Fibroblast of lung (primary cell): ENCODE results near the gene ATG12. TPM values are rescaled to one million over a fixed set of nuclear protein-coding genes. Genes with fewer than 3 reads are reported as not detected.

Source experiments
- DNase-seq, 2 donors: peaks; one replicate each; pipeline versions ENCODE4 v3.0.0 to v3.0.0-alpha.2; 2010; ENCODE audit warnings: low read depth in 2 of 2
- H2AFZ ChIP-seq: 2 replicates; pipeline ENCODE4 v1.5.1; 2012; ENCODE audit warnings: low read length, control low read depth, inconsistent platforms
- H3K27ac ChIP-seq: 2 replicates; pipeline ENCODE4 v1.5.1; 2011; ENCODE audit warnings: low read length, control low read depth; ENCODE audit not compliant: insufficient read depth
- H3K27me3 ChIP-seq: 2 replicates; pipeline ENCODE4 v1.5.1; 2011; ENCODE audit warnings: mild to moderate bottlenecking, low read length; ENCODE audit not compliant: control insufficient read depth, insufficient read depth
- H3K36me3 ChIP-seq: 2 replicates; pipeline ENCODE4 v1.5.1; 2011; ENCODE audit warnings: low read length; ENCODE audit not compliant: control insufficient read depth, insufficient read depth
- H3K4me1 ChIP-seq: 2 replicates; pipeline ENCODE4 v1.5.1; 2011; ENCODE audit warnings: low read length; ENCODE audit not compliant: control insufficient read depth, insufficient read depth; ENCODE audit errors: extremely low read depth
- H3K4me2 ChIP-seq: 2 replicates; pipeline ENCODE4 v1.5.1; 2011; ENCODE audit warnings: low read length, control low read depth; ENCODE audit not compliant: insufficient read depth; ENCODE audit errors: extremely low read depth
- H3K4me3 ChIP-seq, 4 experiments: fragments of 200-600 bp in 1 of 4; sonication (generic) in 1 of 4; replicated peaks in 1 of 4; 2 replicates each; pipeline ENCODE4 v1.5.1; 2011 to 2016; ENCODE audit warnings: low read length in 4 of 4, low read depth in 3 of 4, mild to moderate bottlenecking in 3 of 4, control low read depth in 2 of 4, inconsistent platforms in 1 of 4, mixed read lengths in 1 of 4; ENCODE audit not compliant: insufficient read depth in 1 of 4; ENCODE audit errors: control extremely low read depth in 1 of 4
- H3K79me2 ChIP-seq: 2 replicates; pipeline ENCODE4 v1.5.1; 2012; ENCODE audit warnings: mild to moderate bottlenecking, low read length, inconsistent platforms; ENCODE audit not compliant: control insufficient read depth, insufficient read depth
- H3K9ac ChIP-seq: 2 replicates; pipeline ENCODE4 v1.5.1; 2011; ENCODE audit warnings: mild to moderate bottlenecking, low read length, control low read depth; ENCODE audit not compliant: insufficient read depth
- H3K9me3 ChIP-seq: 2 replicates; pipeline ENCODE4 v1.5.1; 2012; ENCODE audit warnings: low read depth, low read length; ENCODE audit not compliant: control insufficient read depth, insufficient read depth
- H4K20me1 ChIP-seq: 2 replicates; pipeline ENCODE4 v1.5.1; 2011; ENCODE audit warnings: low read length; ENCODE audit not compliant: control insufficient read depth, insufficient read depth; ENCODE audit errors: extremely low read depth
- CTCF ChIP-seq, 2 donors: IDR thresholded peaks in 1 of 2; conservative IDR thresholded peaks in 1 of 2; 1 replicate in 1 of 2; 2 replicates in 1 of 2; pipeline ENCODE4 v1.5.1; 2011 to 2012; ENCODE audit warnings: low read length in 2 of 2, control low read depth in 1 of 2, inconsistent platforms in 1 of 2, low read depth in 1 of 2, mild to moderate bottlenecking in 1 of 2
- EZH2 ChIP-seq: IDR thresholded peaks from 2 replicates; pipeline ENCODE4 v1.5.1; 2012; ENCODE audit warnings: low read length, control low read depth, mild to moderate bottlenecking; ENCODE audit errors: missing control alignments
- polyA plus RNA-seq, 2 donors: library from polyadenylated mRNA; depleted of rRNA in 1 of 2; stranded (reverse) in 1 of 2; unstranded in 1 of 2; fragments of >200 nt; gene quantifications; 2 replicates each; pipeline ENCODE4 v1.2.1, GENCODE V29; 2011 to 2012; ENCODE audit warnings: missing spikeins in 1 of 2
- total RNA-seq: library from RNA; depleted of rRNA; stranded (reverse); fragments of >200 nt; gene quantifications from 2 replicates; pipeline ENCODE4 v1.2.1, GENCODE V29; 2014

Gene ATG12
- total and polyA plus RNA-seq, 2 donors (not counting 1 experiment from before 2014, with no cell fraction given): 38.8 to 117 TPM

DNA sequence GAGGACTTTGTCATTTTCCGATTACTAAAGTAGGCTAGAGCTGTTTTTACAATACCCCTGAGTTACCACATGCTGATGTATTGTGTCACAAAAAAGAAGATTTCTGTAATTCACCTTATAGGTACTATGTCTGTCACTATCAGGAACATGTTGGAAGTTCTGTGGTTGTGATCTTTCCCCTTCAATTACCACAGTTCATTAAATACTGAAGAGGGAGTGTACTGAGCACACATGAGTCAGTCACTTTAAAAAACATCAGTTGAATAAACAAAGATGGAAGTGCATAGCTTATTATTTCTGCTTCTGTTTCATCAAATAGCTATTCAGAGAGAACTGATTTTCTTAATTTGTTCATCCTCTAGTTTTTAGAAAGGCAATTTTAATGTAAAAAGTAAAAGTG lies 32.0 kb upstream of the ATG12 start:
- Histone ChIP-seq H3K4me3 (no peak overlapping the region), H3K36me3 (no peaks in the 10 kb centered on the region), H3K4me1 (no peaks in the 10 kb centered on the region), H3K9me3 (no peaks in the 10 kb centered on the region), H3K4me2 (no peak overlapping the region), H3K27me3 (no peaks in the 10 kb centered on the region), H3K9ac (no peak overlapping the region), H3K79me2 (peaks cover 1% of the 10 kb centered on the region), H4K20me1 (no peaks in the 10 kb centered on the region), H2AFZ (no peak overlapping the region), H3K27ac (no peak overlapping the region)
- DNase-seq: peak; percentile 58 to 78
- no peak for TF ChIP-seq EZH2
- no peak for TF ChIP-seq CTCF (conservative IDR thresholded peaks at IDR 0.05 in 1 of 2, IDR thresholded peaks at IDR 0.05 in 1 of 2; ENCODE audit: low read depth in 1 of 2, low read length in 2 of 2)

GRCh38 chr5:115872447-115872846 lies 31.1 kb upstream of the ATG12 start:
- no peak overlapping the region for H3K27ac ChIP-seq
- H3K79me2 ChIP-seq: no peaks in the 10 kb centered on the region
- H3K4me2 ChIP-seq: no peak overlapping the region
- no peaks in the 10 kb centered on the region for H4K20me1 ChIP-seq
- no peaks in the 10 kb centered on the region for H3K4me1 ChIP-seq
- no peak overlapping the region for H3K9ac ChIP-seq
- no peak overlapping the region for H2AFZ ChIP-seq
- DNase-seq: no peak
- no peaks in the 10 kb centered on the region for H3K27me3 ChIP-seq
- no peaks in the 10 kb centered on the region for H3K36me3 ChIP-seq
- no peak for TF ChIP-seq EZH2
- no peak for TF ChIP-seq CTCF (conservative IDR thresholded peaks at IDR 0.05 in 1 of 2, IDR thresholded peaks at IDR 0.05 in 1 of 2; ENCODE audit: low read depth in 1 of 2, low read length in 2 of 2)
- no peak overlapping the region for H3K4me3 ChIP-seq
- H3K9me3 ChIP-seq: no peaks in the 10 kb centered on the region

DNA sequence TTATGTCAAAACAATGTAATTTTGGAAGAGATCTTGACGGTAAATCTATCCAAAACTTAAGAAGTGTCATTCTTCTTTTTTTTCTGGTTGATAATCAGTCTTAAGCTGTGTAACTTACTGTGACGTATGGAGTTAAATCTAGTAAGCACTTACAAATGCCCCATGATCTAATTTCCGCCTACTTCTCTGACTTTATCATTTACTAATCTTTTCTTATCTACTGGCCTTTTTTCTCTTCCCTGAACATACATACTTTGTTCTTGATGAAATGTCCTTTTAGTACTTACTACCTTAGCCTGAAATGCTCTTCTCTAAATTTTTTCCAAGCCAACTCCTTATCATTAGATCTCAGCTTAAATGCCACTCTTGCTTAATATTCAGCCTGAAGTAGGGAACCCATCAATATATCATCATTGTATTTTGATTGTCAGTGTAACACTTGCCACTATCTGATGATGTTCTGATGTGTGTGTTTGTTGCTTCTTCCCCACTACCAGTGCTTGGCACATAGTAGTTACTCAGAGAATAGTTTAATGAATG lies 28.0 kb upstream of the ATG12 start:
- peaks cover 2% of the 10 kb centered on the region for H3K79me2 ChIP-seq
- H3K4me1 ChIP-seq: no peaks in the 10 kb centered on the region

More for the DNA sequence above, 28.0 kb upstream of the ATG12 start:
- Histone ChIP-seq H3K4me3 (no peak overlapping the region), H3K27me3 (no peaks in the 10 kb centered on the region), H2AFZ (no peak overlapping the region), H3K4me2 (no peak overlapping the region), H3K27ac (no peak overlapping the region), H3K9me3 (no peaks in the 10 kb centered on the region), H3K36me3 (no peaks in the 10 kb centered on the region), H3K9ac (no peak overlapping the region), H4K20me1 (no peaks in the 10 kb centered on the region)
- no peak for TF ChIP-seq EZH2
- DNase-seq: peak in 1 of 2 donors; percentile 61
